K562 (cell line): Measurements from ENCODE around the gene PTPRM.

Source experiments
- ATF3 ChIP-seq, 2 experiments: fragments of 450-650 bp in 1 of 2; sonication (generic) in 1 of 2; formaldehyde crosslinking in 1 of 2; IDR thresholded peaks in 1 of 2; conservative IDR thresholded peaks in 1 of 2; 2 replicates each; pipeline versions ENCODE4 v1.6.1 to v1.8.1; 2016 to 2023; ENCODE audit warnings: mild to moderate bottlenecking in 2 of 2, moderate library complexity in 2 of 2, inconsistent platforms in 1 of 2, missing genetic modification reagents in 1 of 2
- CTCF ChIP-seq, 3 experiments: IDR thresholded peaks in 2 of 3; conservative IDR thresholded peaks in 1 of 3; 2 replicates each; pipeline ENCODE4 v1.5.1; 2011 to 2012; ENCODE audit warnings: low read length in 3 of 3, mild to moderate bottlenecking in 3 of 3, control low read depth in 2 of 3, improper control_type of control experiment in 1 of 3, inconsistent platforms in 1 of 3, low read depth in 1 of 3, mixed read lengths in 1 of 3, moderate library complexity in 1 of 3; ENCODE audit not compliant: insufficient read depth in 2 of 3
- EP300 ChIP-seq: IDR thresholded peaks from 2 replicates; pipeline ENCODE4 v1.6.1; 2012; ENCODE audit warnings: low read length, improper control_type of control experiment
- POLR2AphosphoS5 ChIP-seq: IDR thresholded peaks from 2 replicates; pipeline ENCODE4 v1.6.1; 2011; ENCODE audit warnings: mild to moderate bottlenecking, low read depth, low read length, moderate library complexity; ENCODE audit not compliant: control insufficient read depth, insufficient read depth
- SIRT6 ChIP-seq: IDR thresholded peaks from one replicate; pipeline ENCODE4 v1.6.1; 2012; ENCODE audit warnings: low read depth, mild to moderate bottlenecking, control low read depth, inconsistent platforms, low read length, moderate library complexity
- USF2 ChIP-seq: sonication (generic); formaldehyde crosslinking; IDR thresholded peaks from 2 replicates; pipeline ENCODE4 v1.5.0; 2020; ENCODE audit warnings: missing genetic modification reagents
- ZNF717 ChIP-seq: fragments of 250-450 bp; sonication (Bioruptor Pico); IDR thresholded peaks from 2 replicates; pipeline ENCODE4 v1.5.0; 2021

- TF ChIP-seq CTCF (IDR thresholded peaks at IDR 0.05 in 2 of 3, conservative IDR thresholded peaks at IDR 0.05 in 1 of 3; ENCODE audit: insufficient read depth in 2 of 3, low read depth in 1 of 3, low read length in 3 of 3) (no peak), ATF3 (IDR thresholded peaks at IDR 0.05) (no peak), ATF3 (CRISPR knock-in tag; conservative IDR thresholded peaks at IDR 0.05) (no peak), USF2 (CRISPR knock-in tag) (no peak), POLR2AphosphoS5 (no peak), ZNF717 (CRISPR knock-in tag) (no peak), SIRT6 (no peak), EP300 (no peak)
These were observed 539.5 kb downstream of the PTPRM start for GRCh38 chr18:8106603-8107002.
